Tibial nerve (tissue), 4 donors: ENCODE results near the gene CDKN2C.

Experiments
- CTCF ChIP-seq, 5 experiments: fragments of 200-600 bp in 3 of 5; fragments of 450-650 bp in 2 of 5; sonication (generic) in 3 of 5; IDR thresholded peaks; one replicate each; pipeline ENCODE4 v1.5.1; 2016 to 2019; ENCODE audit warnings: antibody characterized with exemption in 5 of 5, mild to moderate bottlenecking in 3 of 5, moderate library complexity in 2 of 5
- EP300 ChIP-seq, 2 donors: sonication (generic); formaldehyde crosslinking; IDR thresholded peaks; one replicate each; pipeline ENCODE4 v1.6.1; 2017; ENCODE audit warnings: antibody characterized with exemption in 2 of 2, mild to moderate bottlenecking in 1 of 2
- POLR2A ChIP-seq, 2 donors: fragments of 450-650 bp; IDR thresholded peaks; one replicate each; pipeline ENCODE4 v1.6.1; 2017; ENCODE audit warnings: antibody characterized with exemption in 2 of 2, mild to moderate bottlenecking in 2 of 2, moderate library complexity in 2 of 2

- TF ChIP-seq CTCF (IDR thresholded peaks at IDR 0.05): no peak
- no peak for TF ChIP-seq POLR2A (IDR thresholded peaks at IDR 0.05)
- TF ChIP-seq EP300 (IDR thresholded peaks at IDR 0.05): no peak
Observed at GRCh38 chr1:50981741-50982140, 11.7 kb downstream of the CDKN2C start.
